Epithelial cell of prostate (primary cell): Measurements from ENCODE around the gene TRIM44.
"Not testable (repeated sequence)": the region's sequence is repeated elsewhere in the genome, so short reads cannot be mapped to it uniquely, and the experiment has no call there.

ENCODE experiments used
- DNase-seq: peaks from one replicate; pipeline ENCODE4 v3.0.0-alpha.2; 2011; ENCODE audit warnings: low read depth, low spot score
- H3K27ac ChIP-seq: fragments of 450-650 bp; 2 replicates; pipeline ENCODE4 v1.5.1; 2017; ENCODE audit warnings: mild to moderate bottlenecking

Gene TRIM44

DNA sequence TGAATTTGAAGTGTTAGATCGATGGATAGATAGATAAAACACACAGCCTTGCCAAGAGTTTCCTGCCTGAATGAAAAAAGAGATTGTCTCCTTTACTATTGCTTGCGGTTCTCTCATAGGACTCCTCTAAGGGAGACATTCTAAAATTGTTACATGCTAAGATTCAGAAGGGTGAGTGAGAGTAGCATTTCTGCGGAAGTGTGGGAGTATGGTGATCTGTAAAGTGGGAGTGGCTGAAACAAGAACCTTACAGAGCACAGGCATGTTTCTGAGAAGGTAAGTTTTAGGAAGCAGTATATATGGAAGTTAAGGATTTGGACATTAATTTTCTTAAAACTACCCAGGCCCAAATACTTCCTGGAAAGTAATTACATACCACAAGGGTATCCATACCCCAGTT lies 139.6 kb downstream of the TRIM44 start:
- no peak for DNase-seq
- H3K27ac ChIP-seq = peak overlapping the region; percentile 60

DNA sequence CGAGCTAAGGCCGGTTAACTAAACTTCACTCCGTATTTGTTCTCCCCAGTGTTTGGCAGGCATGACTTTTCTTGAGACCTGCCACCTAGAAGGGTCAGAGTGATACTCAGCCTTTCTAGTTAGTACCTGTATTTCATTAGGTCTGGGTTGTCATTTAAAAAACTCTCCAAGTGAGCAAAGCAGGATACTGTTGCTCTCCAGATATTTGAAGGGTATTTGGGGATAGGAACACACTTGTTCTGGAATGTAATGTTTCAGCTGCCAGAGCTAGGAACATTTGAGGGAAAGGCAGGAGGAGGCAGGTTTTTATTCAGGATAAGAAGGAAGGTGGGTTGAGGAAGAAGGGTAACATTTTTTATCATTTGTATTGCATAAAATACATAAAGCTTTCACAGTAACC lies 140.1 kb downstream of the TRIM44 start:
- no peak for DNase-seq
- peak overlapping the region; percentile 60 for H3K27ac ChIP-seq

DNA sequence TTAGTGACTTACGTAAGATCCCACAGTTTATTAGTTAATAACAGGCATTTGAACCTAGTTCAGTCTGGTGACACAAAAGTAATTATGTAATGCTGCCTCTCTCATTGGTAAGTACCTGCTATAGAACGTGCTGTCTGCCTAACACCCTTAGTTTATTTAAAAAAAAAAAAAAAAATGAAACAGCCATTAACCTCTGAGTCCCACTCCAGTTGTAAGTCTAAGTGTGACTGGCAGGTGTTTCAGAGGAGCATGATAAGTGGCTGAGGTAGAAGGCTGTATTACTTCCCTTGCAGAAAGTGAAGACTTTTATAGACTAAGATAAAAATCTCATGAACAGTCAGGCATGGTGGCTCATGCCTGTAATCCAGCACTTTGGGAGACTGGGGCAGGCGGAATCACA lies 140.5 kb downstream of the TRIM44 start:
- no peak for DNase-seq
- H3K27ac ChIP-seq = peak overlapping the region; percentile 60

DNA sequence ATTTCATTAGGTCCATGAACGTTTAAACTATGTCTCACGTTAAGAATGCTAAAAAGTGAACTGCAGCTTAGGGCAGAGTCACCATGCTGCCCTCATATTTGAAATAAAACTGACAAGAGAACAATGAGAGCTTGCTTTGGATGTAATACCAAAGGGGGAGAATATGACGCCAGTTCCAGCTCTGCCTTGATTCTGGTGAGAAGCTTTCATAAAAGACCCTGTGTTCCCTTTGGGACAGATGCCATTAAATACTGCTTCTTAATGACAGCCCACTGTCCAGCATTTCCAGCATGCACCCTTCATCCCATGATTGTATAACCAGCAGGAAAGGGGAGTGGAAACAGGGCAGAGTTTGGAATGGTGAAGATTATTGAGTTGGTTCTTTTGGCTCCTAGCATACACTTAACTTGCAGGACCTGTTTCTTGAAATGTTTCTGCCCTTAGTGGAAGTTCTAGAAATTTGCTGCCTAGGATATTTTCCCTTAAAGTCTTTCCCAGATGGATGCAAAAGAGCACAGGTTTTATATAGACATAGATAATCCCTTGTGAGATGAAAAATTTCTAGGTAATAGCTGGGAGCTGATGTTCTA lies 142.0 kb downstream of the TRIM44 start:
- no peak for DNase-seq
- H3K27ac ChIP-seq = no peak overlapping the region

DNA sequence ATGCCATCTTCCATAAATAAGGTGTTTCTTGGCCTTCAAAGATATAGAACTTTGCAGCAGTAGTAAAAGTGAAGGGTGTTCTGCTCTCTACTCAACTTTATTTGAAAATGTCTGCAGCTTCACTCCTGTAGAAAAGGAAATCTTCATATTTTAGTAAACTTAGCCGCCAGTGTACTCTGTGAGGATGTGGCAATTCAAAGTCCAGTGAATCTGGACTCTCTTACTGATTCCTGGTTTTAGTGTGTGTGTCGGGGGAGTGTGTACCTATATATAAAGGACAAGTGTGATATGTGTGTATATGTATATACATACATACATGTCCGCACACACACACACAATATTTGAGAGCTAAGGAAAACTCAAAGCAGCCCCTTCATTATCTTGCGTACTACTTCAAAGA lies 147.0 kb downstream of the TRIM44 start:
- no peak for DNase-seq
- no peak overlapping the region for H3K27ac ChIP-seq

DNA sequence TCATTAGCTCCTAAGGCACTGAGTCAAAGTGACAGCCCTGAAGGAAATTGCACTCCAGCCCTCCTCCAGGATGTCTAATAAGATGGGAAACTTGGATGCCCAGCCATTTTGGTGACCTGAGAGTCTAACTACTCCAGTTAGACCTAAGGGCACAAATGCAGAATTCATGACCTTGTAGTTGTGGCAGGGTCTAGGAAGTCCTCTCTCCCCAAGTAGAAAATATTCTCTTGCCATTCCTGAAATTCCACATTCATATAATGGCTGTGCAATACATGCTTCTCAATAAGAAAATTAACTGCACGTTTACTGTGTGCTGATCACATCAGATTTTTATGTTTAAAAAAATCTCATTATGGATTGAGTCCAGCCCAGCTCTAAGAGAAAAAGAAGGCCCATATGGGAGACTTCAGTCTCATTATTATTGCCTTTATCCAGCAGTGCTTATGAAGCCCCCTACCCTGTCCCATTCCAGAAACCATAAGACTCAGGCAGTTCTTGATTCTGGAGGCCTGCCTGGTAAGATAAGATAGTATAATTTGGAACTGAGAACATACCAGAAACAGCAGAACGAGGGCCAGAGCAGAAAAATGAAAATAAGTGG lies 147.6 kb downstream of the TRIM44 start:
- no peak overlapping the region for H3K27ac ChIP-seq
- no peak for DNase-seq

DNA sequence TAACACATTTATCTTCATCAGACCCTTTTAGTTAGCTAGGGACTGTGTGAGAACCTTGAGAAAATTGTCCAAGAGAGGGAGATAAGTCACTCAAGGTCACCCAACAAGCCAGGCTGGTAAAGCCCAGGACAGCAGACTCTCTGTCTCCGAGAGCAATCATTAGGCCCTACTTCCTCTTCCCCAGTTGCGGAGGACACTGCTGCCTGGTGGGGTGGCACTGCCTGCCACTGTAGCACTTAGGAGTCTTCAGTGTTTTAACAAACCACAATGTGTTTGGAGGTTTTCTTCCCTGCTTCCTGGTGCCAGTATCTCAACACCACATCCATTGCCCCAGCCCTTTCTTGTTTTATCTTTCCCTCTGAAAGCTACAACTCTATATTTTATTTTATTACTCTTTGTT lies 149.2 kb downstream of the TRIM44 start:
- H3K27ac ChIP-seq = no peak overlapping the region
- DNase-seq = no peak

DNA sequence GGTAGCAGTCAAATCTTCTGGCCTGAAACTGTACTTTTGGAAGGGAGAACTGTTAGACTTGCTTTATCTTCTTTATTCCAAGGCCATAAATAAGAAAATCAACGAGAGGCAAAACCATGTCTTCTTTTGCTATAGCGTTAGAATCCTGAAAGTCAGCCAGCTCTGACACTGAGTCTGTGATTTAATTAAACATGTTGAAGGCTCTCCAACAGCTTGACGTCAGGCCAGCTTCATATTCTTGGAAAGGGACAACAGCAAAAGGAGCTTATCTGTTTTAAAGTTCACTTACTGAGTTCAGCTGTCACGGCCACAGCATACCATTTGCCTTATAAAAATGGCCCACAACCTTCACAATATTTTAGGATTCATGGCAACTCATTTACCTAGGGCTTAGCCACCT lies 150.3 kb downstream of the TRIM44 start:
- no peak overlapping the region for H3K27ac ChIP-seq
- no peak for DNase-seq

DNA sequence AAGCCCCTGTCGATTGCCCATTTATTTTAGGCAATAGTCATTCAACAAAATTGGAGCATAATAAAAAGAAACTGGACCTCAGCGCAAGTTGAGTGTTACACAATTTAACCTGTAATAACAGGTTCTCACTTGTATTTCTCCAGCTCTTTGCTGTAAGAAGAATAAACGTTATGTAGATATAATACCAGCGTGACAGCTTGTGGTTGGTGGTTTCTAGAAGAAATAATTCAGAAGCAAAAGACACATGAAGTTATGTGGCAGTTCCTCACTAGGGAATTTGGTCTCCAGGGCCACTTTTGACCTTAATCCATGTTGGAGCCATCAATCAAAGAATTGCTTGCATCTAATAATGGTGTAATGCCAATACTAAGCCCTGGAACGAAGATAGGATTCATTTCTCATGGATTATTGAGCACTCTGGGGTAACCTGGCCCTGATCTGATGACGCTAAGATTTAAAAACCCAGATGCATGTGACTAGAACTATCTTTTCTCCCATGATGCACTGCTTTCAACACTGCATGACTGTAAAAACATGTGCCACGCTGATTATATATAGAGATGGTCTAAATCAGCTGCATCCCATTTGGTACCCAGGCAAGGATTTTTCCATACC lies 151.6 kb downstream of the TRIM44 start:
- no peak overlapping the region for H3K27ac ChIP-seq
- peak; percentile 37 for DNase-seq

DNA sequence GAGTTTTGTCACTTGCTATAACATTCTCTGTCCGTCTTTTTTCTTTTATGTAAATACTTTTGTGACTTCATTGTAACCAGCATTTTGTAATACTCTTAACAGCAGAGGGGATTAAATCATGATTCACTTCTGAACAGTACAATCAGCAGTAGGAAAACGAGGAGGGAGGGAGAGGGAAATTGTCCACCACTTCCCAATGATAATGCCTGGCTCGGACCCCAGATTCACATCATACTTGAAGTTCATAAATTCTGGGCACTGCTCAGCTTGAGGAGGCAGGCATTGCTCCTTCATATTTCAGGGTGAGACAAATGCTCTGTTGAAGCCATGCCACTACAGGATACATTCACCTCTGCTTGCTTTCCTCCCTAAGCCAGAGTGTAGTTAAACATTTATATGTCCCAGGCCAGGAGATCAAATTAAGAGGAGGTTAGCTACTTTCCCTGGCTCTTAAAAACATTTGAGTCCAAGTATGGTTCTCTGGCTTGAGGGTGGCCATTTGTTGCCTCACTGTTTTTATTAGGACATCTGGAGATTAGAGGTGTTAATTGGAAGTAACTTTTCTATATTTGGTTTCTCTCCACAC lies 152.2 kb downstream of the TRIM44 start:
- H3K27ac ChIP-seq = no peak overlapping the region
- DNase-seq = no peak

DNA sequence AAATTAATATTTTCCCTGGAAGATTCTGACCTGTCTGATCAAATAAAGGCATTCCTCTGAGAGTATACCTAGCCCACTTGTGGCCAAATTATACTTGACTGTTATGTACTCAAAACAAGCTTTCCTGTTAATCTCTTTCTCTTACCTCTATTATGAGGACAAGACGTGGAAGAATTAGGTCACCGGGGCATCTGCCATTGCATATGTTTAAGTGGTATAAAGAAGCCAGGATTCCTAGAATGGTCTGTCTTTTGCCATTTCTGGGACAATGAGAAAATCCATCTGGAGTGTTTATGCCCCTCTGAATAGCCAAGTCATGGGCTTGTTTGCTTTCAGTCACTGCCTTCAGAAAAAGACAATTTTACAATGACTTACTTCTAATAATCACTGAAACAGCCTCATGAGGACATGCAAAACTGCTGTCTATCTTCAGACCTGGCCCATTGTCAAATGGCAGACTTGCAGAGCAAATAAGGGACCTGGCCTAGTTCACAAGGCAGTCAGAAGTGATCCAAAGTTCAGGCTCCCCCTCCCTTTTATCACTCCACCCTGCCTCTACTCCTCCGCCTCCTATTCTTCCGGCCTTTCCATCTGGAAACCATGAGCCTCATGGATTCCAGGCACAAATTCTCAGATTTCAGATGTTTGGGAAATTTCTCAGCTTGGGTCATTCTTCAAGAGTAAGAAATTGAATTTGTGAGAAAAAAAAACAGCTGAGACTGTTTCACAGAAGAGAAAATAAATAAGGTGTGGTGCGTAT lies 153.2 kb downstream of the TRIM44 start:
- DNase-seq = no peak
- no peak overlapping the region for H3K27ac ChIP-seq

DNA sequence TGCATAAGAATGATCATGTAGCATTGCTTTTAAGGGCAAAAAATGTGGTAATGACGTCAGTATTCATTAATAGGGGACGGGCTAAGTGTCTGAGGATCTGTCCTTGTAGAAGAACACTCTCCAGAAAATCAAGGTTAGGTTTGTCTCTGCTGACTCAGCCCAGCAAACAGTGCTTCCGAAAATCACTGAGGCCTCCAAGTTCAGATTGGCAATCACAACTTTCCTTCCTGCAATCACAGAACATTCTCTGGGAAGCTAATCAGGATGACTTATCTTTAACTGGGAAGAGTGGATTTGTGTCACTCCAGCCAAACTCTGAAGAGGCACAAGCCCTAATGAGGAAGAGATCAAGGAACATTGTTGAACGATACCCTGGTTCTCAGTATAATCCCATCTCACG lies 158.0 kb downstream of the TRIM44 start:
- H3K27ac ChIP-seq = no peak overlapping the region
- DNase-seq = no peak

DNA sequence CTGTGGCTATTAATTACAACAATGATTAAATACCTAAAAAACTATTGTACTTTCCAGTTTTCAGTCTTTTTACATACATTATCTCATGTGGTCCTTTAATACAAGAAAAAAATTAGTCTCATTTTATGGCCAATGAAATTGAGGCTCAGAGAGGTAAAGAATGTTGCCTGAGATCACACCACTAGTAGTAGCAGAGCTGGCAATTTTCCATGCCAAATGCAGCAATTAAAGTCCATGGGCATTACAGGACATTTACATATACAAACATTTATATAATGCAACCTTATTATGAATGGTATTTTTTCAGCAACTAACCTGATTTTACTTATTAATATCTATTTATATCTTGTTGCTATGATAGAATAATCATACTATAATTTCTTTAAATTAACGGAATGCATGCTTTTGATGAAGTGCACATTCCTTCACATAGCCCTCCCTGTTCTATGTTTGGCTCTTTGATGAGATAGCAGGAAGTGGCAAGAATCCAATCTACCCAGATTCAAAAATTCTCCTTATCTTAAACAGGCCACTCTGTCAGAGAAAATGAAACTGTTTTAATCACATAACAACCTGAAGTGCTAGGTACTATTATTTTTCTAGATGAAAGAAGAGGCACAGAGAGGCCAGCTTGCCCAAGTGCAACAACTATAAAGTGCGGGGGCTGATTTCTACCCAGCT lies 160.4 kb downstream of the TRIM44 start:
- DNase-seq = no peak
- H3K27ac ChIP-seq = no peak overlapping the region

DNA sequence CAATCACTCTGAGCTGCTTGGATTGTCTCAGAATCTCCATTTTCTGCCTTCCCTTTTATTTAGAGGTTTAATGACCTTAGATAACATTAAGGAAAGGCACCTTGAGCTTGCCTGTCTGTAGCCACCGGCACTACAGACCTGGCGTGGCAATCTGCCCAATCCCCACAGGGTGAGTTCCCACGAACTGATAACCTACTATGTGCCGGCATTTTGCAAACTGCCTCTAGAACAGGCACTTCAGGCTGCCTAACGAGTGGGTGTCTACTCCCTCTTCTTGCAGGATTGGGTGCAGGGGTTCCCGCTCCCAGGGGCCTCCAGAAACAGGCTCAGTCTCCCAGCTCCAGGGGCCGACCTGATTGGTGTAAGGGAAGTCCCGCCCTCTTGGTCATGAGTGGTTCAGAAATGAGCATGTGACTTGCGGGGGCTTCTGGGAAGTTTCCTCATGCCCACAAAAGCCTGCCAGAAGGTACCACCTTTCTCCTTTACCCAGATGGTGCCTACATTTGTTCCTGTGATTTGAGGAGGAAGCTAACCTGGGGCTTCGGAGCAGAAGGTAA lies 161.2 kb downstream of the TRIM44 start:
- DNase-seq = no peak
- no peak overlapping the region for H3K27ac ChIP-seq

DNA sequence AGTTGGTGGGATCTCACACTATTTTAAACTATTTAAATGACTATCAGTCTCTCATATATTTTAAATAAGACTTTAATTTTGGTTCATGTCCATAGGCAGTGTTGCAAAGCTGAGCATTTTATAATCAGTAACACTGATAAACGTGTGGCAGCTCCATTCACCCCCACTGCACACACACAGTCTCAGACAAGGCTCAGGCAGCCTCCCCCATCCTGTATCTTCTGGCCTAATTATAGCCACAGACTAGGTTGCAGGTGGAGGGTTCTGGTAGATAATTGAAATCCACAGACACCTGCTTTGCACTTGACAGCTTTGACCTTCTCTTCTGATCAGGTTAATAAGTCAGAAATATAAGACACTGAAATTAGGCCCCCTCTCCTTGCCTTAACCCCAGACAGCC lies 162.8 kb downstream of the TRIM44 start:
- no peak for DNase-seq
- H3K27ac ChIP-seq = no peak overlapping the region

DNA sequence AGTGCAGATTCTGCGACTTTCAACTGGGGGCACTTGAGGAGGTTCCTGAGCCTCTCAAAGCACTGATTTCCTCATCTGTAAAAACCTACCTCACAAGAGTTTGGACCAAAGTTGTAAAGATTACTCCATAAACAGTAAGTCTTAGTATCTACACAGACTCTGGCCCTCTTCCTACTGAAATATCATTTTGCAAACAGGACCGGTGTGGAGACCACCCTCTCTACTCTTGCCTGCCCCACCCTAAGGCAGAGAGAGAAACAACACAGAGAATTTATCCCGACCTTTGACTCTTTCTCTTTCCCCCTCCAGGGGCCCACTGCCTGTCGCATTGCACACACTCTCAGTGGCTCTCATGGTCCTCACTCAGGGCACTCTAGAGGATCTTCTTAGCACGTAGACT lies 163.4 kb downstream of the TRIM44 start:
- DNase-seq = no peak
- H3K27ac ChIP-seq = no peak overlapping the region

DNA sequence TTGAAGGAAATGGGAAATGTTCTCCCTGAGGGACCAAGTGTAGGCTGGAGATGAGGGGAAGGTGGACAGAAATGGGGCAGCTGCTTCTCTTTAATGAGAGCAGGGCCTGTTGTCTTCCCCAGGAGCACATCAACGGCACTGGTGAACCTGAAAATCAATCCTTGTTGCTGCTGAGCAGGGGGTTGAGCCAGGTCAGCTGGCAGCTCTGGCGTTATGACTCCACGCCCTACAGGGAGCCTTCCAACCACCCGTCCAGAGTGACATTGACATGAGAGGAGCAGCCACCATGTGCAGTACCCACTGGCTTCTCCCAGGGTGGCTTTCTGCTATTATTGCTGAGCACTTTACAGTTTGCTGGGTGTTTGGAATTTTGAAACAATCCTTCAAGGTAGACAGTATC lies 164.4 kb downstream of the TRIM44 start:
- no peak overlapping the region for H3K27ac ChIP-seq
- DNase-seq = no peak

DNA sequence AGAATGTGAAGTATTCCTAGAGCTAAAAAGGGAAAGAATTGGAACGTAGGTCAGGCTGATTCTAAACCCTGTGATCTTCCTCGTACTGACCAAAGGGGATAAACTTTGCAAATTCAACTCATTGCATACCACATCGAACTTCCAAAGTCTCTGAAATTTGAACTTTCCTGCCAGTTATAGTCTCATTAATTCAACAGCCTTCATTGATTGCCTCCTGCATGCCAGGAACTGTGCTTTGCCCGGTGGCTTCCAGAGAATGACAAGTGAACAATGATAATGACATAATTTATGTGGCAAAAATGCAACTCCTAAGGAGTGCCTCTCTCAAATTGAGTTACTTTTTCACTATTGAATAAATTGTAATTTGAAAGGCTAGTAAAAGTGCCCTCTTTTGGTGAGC lies 173.6 kb downstream of the TRIM44 start:
- no peak for DNase-seq

DNA sequence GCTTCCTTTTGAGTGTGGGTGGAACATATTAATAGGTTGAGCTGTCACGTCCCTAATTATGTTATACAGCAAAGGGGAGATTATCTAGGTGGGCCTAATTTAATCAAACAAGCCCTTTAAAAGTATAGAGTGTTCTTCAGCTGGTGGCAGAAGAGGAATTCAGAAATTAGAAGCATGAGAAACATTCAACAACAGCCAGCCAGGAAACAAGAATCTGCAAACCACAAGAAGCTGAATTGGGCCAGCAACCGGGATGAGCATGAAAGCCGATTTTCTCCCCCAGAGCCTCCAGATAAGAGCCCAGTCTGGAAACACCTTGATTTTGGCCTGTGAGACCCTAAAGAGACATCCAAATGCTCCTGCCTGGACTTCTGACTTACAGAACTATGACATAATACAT lies 175.5 kb downstream of the TRIM44 start:
- no peak overlapping the region for H3K27ac ChIP-seq
- DNase-seq = no peak

More for the DNA sequence above, 173.6 kb downstream of the TRIM44 start:
- H3K27ac ChIP-seq = no peak overlapping the region

DNA sequence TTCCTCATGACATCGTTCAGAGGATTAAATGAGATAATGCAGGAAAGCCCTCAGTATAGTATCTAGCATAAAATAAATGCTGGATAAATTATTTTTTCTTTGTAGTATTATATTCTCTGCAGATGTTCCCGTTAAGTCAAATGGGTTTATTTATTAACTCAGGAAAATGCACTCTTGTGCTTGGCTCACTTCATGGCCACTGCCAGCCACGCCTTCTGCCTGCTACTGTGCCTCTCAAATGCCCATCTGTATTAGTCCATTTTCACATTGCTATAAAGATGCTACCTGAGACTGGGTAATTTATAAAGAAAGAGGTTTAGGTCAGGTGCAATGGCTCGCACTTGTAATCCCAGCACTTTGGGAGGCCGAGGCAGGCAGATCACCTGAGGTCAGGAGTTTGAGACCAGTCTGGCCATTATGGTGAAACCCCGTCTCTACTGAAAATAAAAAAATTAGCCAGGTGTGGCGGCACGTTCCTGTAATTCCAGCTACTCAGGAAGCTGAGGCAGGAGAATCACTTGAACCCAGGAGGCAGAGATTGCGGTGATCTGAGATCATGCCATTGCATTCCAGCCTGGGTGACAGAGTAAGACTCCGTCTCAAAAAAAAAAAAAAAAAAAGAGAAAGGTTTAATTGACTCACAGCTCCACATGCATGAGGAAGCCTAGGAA lies 176.3 kb downstream of the TRIM44 start:
- DNase-seq, H3K27ac ChIP-seq: not testable (repeated sequence)
